ENCODE data around the gene ZNF668. TPM values are rescaled to one million over a fixed set of nuclear protein-coding genes. Genes with fewer than 3 reads are reported as not detected.
"Not testable (repeated sequence)": the region's sequence is repeated elsewhere in the genome, so short reads cannot be mapped to it uniquely, and the experiment has no call there.

Gene ZNF668
- polyA plus RNA-seq, 1 donor, result 8.7 TPM

- DNase-seq (ENCODE audit: low read depth), result not testable (repeated sequence)
Measured at GRCh38 chr16:31013292-31013691, 60.7 kb downstream of the ZNF668 start.

GRCh38 chr16:31011815-31012214 is 62.2 kb downstream of the ZNF668 start:
- not testable (repeated sequence) for DNase-seq (ENCODE audit: low read depth)

Other genes with a start within 250 kb of the ZNF668 start
- 29.0 TPM for gene BCL7C, start 180.2 kb downstream of the ZNF668 start, polyA plus RNA-seq (ENCODE audit: insufficient read length)
- 12.8 TPM for gene CTF1, start 177.6 kb downstream of the ZNF668 start, polyA plus RNA-seq (ENCODE audit: insufficient read length)
- gene FBXL19, start 150.7 kb downstream of the ZNF668 start, polyA plus RNA-seq (ENCODE audit: insufficient read length), result 10.9 TPM
- 9.9 TPM for gene ORAI3, start 125.2 kb downstream of the ZNF668 start, polyA plus RNA-seq (ENCODE audit: insufficient read length)
- gene SETD1A, start 116.5 kb downstream of the ZNF668 start, polyA plus RNA-seq (ENCODE audit: insufficient read length), result 11.9 TPM
- gene HSD3B7, start 89.0 kb downstream of the ZNF668 start, polyA plus RNA-seq (ENCODE audit: insufficient read length), result 8.9 TPM
- gene STX1B, start 63.6 kb downstream of the ZNF668 start, polyA plus RNA-seq (ENCODE audit: insufficient read length), result 1.9 TPM
- 43.0 TPM for gene STX4, start 40.7 kb downstream of the ZNF668 start, polyA plus RNA-seq (ENCODE audit: insufficient read length)
- gene ZNF646, start 182 bp upstream of the ZNF668 start, polyA plus RNA-seq (ENCODE audit: insufficient read length), result 10.0 TPM
- gene PRSS53, start 14.7 kb upstream of the ZNF668 start, polyA plus RNA-seq (ENCODE audit: insufficient read length), result 4.9 TPM
- 61.3 TPM for gene VKORC1, start 20.6 kb upstream of the ZNF668 start, polyA plus RNA-seq (ENCODE audit: insufficient read length)
- 25.2 TPM for gene BCKDK, start 34.1 kb upstream of the ZNF668 start, polyA plus RNA-seq (ENCODE audit: insufficient read length)
- 54.9 TPM for gene KAT8, start 43.4 kb upstream of the ZNF668 start, polyA plus RNA-seq (ENCODE audit: insufficient read length)
- gene PRSS8, start 61.5 kb upstream of the ZNF668 start, polyA plus RNA-seq (ENCODE audit: insufficient read length), result 0.09 TPM
- 1.0 TPM for gene PRSS36, start 75.8 kb upstream of the ZNF668 start, polyA plus RNA-seq (ENCODE audit: insufficient read length)
- gene FUS, start 105.9 kb upstream of the ZNF668 start, polyA plus RNA-seq (ENCODE audit: insufficient read length), result 351 TPM
- gene PYCARD, start 128.5 kb upstream of the ZNF668 start, polyA plus RNA-seq (ENCODE audit: insufficient read length), result 4.8 TPM
- 82.7 TPM for gene TRIM72, start 139.9 kb upstream of the ZNF668 start, polyA plus RNA-seq (ENCODE audit: insufficient read length)
- 2.1 TPM for gene PYDC1, start 142.9 kb upstream of the ZNF668 start, polyA plus RNA-seq (ENCODE audit: insufficient read length)
- gene ITGAM, start 185.7 kb upstream of the ZNF668 start, polyA plus RNA-seq (ENCODE audit: insufficient read length), result 3.2 TPM